H1 (cell line): ENCODE data around the gene GNAO1.

Source experiments
- CHD1 ChIP-seq: IDR thresholded peaks from 2 replicates; pipeline ENCODE4 v1.6.1; 2012; ENCODE audit warnings: low read depth, low read length, improper control_type of control experiment
- CREB1 ChIP-seq: IDR thresholded peaks from 2 replicates; pipeline ENCODE4 v1.6.1; 2012; ENCODE audit warnings: inconsistent platforms
- EGR1 ChIP-seq: IDR thresholded peaks from 2 replicates; pipeline ENCODE4 v1.6.1; 2011; ENCODE audit warnings: low read depth, low read length, borderline replicate concordance
- MAFK ChIP-seq: IDR thresholded peaks from 2 replicates; pipeline ENCODE4 v1.6.1; 2012; ENCODE audit warnings: low read depth, mild to moderate bottlenecking, improper control_type of control experiment, low read length
- POLR2A ChIP-seq, 2 experiments: IDR thresholded peaks; 1 replicate in 1 of 2; 2 replicates in 1 of 2; pipeline ENCODE4 v1.6.1; 2011; ENCODE audit warnings: low read depth in 2 of 2, low read length in 2 of 2, mild to moderate bottlenecking in 2 of 2; ENCODE audit errors: control extremely low read depth in 1 of 2
- RFX5 ChIP-seq: IDR thresholded peaks from 2 replicates; pipeline ENCODE4 v1.6.1; 2011; ENCODE audit warnings: low read depth, low read length, improper control_type of control experiment, borderline replicate concordance
- TF ChIP-seq, protein P1 (sequence below), 3 experiments: IDR thresholded peaks; 1 replicate in 2 of 3; 2 replicates in 1 of 3; pipeline versions ENCODE4 v1.5.1 to v1.6.1; 2011; ENCODE audit warnings: low read length in 3 of 3, mild to moderate bottlenecking in 3 of 3, inconsistent platforms in 2 of 3, low read depth in 1 of 3, moderate library complexity in 1 of 3; ENCODE audit not compliant: insufficient read depth in 1 of 3; ENCODE audit errors: control extremely low read depth in 1 of 3

DNA sequence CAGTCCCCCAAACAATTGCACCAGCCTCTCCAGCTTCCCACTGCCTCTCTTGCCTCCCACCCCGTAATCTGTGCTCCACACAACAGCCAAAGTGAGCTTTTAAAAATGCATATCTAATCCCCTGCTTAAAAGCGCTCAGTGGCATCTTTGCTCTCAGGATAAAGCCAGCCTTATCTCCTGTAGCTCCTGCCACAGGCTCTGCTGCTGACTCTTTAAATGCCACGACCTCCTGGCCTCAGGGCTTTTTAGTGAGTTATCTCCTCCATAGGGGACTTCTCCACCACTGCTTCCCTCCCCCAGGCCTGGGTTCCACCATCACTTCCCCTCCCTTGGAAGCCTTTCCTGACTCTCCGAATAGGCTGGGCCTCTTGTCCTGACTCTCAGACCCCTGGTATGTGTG, 98.6 kb downstream of the GNAO1 start:
- no peak for TF ChIP-seq EGR1
- TF ChIP-seq POLR2A (IDR thresholded peaks at IDR 0.05; ENCODE audit: control extremely low read depth in 1 of 2, low read depth in 2 of 2, low read length in 2 of 2): no peak
- TF ChIP-seq, protein P1, sequence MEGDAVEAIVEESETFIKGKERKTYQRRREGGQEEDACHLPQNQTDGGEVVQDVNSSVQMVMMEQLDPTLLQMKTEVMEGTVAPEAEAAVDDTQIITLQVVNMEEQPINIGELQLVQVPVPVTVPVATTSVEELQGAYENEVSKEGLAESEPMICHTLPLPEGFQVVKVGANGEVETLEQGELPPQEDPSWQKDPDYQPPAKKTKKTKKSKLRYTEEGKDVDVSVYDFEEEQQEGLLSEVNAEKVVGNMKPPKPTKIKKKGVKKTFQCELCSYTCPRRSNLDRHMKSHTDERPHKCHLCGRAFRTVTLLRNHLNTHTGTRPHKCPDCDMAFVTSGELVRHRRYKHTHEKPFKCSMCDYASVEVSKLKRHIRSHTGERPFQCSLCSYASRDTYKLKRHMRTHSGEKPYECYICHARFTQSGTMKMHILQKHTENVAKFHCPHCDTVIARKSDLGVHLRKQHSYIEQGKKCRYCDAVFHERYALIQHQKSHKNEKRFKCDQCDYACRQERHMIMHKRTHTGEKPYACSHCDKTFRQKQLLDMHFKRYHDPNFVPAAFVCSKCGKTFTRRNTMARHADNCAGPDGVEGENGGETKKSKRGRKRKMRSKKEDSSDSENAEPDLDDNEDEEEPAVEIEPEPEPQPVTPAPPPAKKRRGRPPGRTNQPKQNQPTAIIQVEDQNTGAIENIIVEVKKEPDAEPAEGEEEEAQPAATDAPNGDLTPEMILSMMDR (IDR thresholded peaks at IDR 0.05; ENCODE audit: control extremely low read depth in 1 of 3, insufficient read depth in 1 of 3, low read depth in 1 of 3, low read length in 3 of 3): no peak
- no peak for TF ChIP-seq MAFK
- TF ChIP-seq CHD1: no peak
- no peak for TF ChIP-seq RFX5
- no peak for TF ChIP-seq CREB1
